RWPE2 (cell line): ENCODE data around the gene FAM3A.
A peak's percentile ranks its signal among the peaks of the same experiment; 100 is the strongest.
"Not testable (repeated sequence)": the region's sequence is repeated elsewhere in the genome, so short reads cannot be mapped to it uniquely, and the experiment has no call there.

Source experiments
- ATAC-seq: fragments of 200-7000 bp; cut with Tn5 transposase; 3 replicates; pipeline ENCODE4 v1.9.1; 2021; ENCODE audit warnings: low read depth
- DNase-seq: peaks from one replicate; pipeline ENCODE4 v3.0.0-alpha.2; 2020; ENCODE audit warnings: low spot score
- H3K27ac ChIP-seq: fragments of 450-650 bp; 2 replicates; pipeline ENCODE4 v1.5.1; 2017; ENCODE audit warnings: mild to moderate bottlenecking; ENCODE audit not compliant: poor library complexity, severe bottlenecking
- H3K27me3 ChIP-seq: fragments of 250-450 bp; sonication (Bioruptor Pico); 2 replicates; pipeline ENCODE4 v1.5.1; 2021; ENCODE audit warnings: mild to moderate bottlenecking, moderate library complexity; ENCODE audit not compliant: insufficient read depth, poor library complexity, severe bottlenecking
- H3K36me3 ChIP-seq: fragments of 250-450 bp; sonication (Bioruptor Pico); 2 replicates; pipeline ENCODE4 v1.5.1; 2020; ENCODE audit warnings: low read depth, mild to moderate bottlenecking, moderate library complexity
- H3K4me1 ChIP-seq: fragments of 250-450 bp; sonication (Bioruptor Pico); 2 replicates; pipeline ENCODE4 v1.5.1; 2021; ENCODE audit warnings: mild to moderate bottlenecking, moderate library complexity; ENCODE audit not compliant: insufficient read depth, poor library complexity, severe bottlenecking
- H3K4me3 ChIP-seq: fragments of 250-450 bp; sonication (Bioruptor Pico); 2 replicates; pipeline ENCODE4 v1.5.1; 2021; ENCODE audit warnings: mild to moderate bottlenecking, moderate library complexity; ENCODE audit not compliant: severe bottlenecking
- H3K9me3 ChIP-seq: fragments of 250-450 bp; sonication (Bioruptor Pico); 2 replicates; pipeline ENCODE4 v1.5.1; 2021; ENCODE audit warnings: mild to moderate bottlenecking, moderate library complexity; ENCODE audit not compliant: severe bottlenecking
- CTCF ChIP-seq: fragments of 450-650 bp; IDR thresholded peaks from one replicate; pipeline ENCODE4 v1.5.1; 2017; ENCODE audit warnings: mild to moderate bottlenecking, moderate library complexity; ENCODE audit not compliant: poor library complexity, severe bottlenecking

The FAM3A gene

GRCh38 chrX:154506483-154507332 is 9.3 kb downstream of the FAM3A start:
- no peaks in the 10 kb centered on the region for H3K27me3 ChIP-seq
- peaks cover 2% of the 10 kb centered on the region for H3K4me1 ChIP-seq
- ATAC-seq = no peak
- H3K27ac ChIP-seq = peak overlapping the region; percentile 40
- H3K9me3 ChIP-seq = no peaks in the 10 kb centered on the region
- no peak for DNase-seq
- no peak for TF ChIP-seq CTCF
- no peak overlapping the region for H3K4me3 ChIP-seq
- H3K36me3 ChIP-seq = no peaks in the 10 kb centered on the region

GRCh38 chrX:154505734-154506133 is 10.3 kb downstream of the FAM3A start:
- no peaks in the 10 kb centered on the region for H3K36me3 ChIP-seq
- no peak overlapping the region for H3K4me3 ChIP-seq
- peak overlapping the region; percentile 40 for H3K27ac ChIP-seq
- H3K4me1 ChIP-seq = peaks cover 2% of the 10 kb centered on the region
- DNase-seq (no peak), ATAC-seq (peak; percentile 73)
- no peaks in the 10 kb centered on the region for H3K27me3 ChIP-seq
- H3K9me3 ChIP-seq = no peaks in the 10 kb centered on the region
- TF ChIP-seq CTCF = no peak

GRCh38 chrX:154502989-154503388 is 13.0 kb downstream of the FAM3A start:
- no peak for DNase-seq
- H3K36me3 ChIP-seq = no peaks in the 10 kb centered on the region
- no peak for TF ChIP-seq CTCF
- no peaks in the 10 kb centered on the region for H3K9me3 ChIP-seq
- H3K27ac ChIP-seq = no peak overlapping the region
- H3K4me1 ChIP-seq = peaks cover 2% of the 10 kb centered on the region
- no peak for ATAC-seq
- H3K4me3 ChIP-seq = no peak overlapping the region
- H3K27me3 ChIP-seq = no peaks in the 10 kb centered on the region

- Histone ChIP-seq H3K36me3 (no peaks in the 10 kb centered on the region), H3K27me3 (no peaks in the 10 kb centered on the region), H3K4me3 (no peak overlapping the region), H3K4me1 (peaks cover 2% of the 10 kb centered on the region), H3K9me3 (no peaks in the 10 kb centered on the region), H3K27ac (no peak overlapping the region)
- DNase-seq (no peak), ATAC-seq (no peak)
- no peak for TF ChIP-seq CTCF
These were observed 13.9 kb downstream of the FAM3A start for GRCh38 chrX:154502098-154502497.

- not testable (repeated sequence) for H3K27ac ChIP-seq
These were observed 14.6 kb downstream of the FAM3A start for GRCh38 chrX:154501423-154501822.

GRCh38 chrX:154496591-154497137 is 19.4 kb downstream of the FAM3A start:
- H3K27ac ChIP-seq, H3K27me3 ChIP-seq, DNase-seq, H3K9me3 ChIP-seq, H3K4me3 ChIP-seq, H3K4me1 ChIP-seq, H3K36me3 ChIP-seq, ATAC-seq: not testable (repeated sequence)

More at GRCh38 chrX:154501423-154501822, 14.6 kb downstream of the FAM3A start:
- H3K9me3 ChIP-seq, H3K4me1 ChIP-seq, DNase-seq, H3K27me3 ChIP-seq, H3K4me3 ChIP-seq, H3K36me3 ChIP-seq, ATAC-seq: not testable (repeated sequence)
